A204.1 (cell line): ENCODE results near the gene TMEM61.

ENCODE experiments used
- FAIRE-seq: peaks from 2 replicates; lab custom pipeline; 2012; peaks lifted over from hg19 to GRCh38; lab: Jason Lieb, UNC

Gene TMEM61

DNA sequence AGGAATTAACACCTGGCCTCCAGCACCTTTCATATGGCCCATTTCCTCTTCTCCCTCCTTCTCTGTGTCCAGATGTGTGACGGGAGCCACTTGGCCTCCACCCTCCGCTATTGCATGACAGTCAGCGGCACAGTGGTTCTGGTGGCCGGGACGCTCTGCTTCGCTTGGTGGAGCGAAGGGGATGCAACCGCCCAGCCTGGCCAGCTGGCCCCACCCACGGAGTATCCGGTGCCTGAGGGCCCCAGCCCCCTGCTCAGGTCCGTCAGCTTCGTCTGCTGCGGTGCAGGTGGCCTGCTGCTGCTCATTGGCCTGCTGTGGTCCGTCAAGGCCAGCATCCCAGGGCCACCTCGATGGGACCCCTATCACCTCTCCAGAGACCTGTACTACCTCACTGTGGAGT is 5.6 kb downstream of the TMEM61 start:
- FAIRE-seq, result no peak

DNA sequence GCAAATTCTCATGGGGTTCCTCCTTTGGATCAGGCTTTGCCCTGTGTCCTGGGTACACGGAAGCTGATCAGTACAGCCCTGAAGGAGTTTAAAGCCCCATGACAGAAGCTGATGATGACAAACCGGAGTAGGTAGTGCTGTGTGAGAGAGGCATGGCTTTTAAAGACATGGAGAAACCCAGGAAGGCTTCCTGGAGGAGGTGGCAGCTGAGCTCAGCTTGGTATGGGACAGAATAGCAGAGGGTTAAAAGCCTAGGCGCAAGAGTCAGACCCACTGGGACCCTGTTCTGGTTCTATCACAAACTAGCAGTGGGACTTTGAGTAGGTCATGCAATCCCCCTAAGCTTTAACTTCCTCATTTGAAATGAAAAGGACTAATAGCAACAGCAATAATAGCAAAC is 6.1 kb downstream of the TMEM61 start:
- no peak for FAIRE-seq

DNA sequence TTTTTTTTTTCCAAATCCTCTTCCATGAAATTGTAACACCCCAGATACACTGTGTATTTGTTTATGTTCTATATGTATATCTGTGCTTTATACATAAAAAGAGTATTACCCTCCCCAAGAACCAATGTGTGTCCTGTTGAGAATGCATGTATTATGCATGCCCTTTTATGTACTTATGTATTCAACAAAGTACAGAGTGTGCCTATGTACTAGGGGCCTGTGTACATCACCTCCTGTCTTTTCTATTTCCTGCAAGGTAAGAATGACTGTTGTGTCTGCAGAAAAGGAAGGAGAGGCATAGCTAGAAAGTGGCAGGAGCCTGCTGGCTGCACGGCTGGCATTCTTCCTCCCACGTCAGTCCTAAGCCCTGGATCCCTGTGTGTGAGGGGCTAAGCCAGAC is 7.0 kb downstream of the TMEM61 start:
- FAIRE-seq, result no peak

DNA sequence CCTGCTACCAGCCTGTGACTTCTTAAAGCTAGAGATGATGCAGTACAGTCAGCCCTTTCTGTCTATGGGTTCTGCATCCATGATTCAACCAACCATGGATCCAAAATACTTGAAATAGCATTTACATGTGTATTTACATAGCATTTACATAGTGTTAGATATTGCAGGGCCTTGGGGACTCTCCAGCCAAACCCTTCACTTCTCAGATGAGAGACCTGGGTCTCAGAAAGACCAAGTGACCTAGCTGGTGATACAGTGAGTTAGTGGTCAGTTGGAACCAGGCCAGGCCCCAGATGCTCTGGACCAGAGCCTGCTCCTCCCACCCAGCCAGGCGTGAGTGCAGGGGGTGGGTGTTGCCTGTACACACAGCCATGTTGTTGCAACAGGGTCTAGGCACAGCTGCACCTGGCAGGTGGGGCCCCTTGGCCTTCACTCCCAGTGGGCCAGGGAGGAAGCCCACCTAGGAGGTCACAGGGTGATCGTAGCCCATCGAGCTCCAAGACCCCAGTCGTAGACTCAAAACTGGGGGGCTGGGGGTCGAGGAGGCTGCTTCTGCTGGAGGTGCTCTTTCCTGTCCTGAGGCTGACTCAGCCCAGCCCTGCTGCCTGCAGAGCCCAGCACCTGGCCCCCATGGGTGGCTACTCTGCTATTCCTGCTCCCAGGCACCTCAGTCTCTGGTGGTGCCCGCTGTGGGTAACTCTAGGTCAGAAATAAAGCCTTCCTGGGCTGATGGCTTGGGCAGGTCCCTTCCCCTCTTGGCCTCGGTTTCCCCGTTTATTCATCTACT is 7.7 kb downstream of the TMEM61 start:
- no peak for FAIRE-seq

DNA sequence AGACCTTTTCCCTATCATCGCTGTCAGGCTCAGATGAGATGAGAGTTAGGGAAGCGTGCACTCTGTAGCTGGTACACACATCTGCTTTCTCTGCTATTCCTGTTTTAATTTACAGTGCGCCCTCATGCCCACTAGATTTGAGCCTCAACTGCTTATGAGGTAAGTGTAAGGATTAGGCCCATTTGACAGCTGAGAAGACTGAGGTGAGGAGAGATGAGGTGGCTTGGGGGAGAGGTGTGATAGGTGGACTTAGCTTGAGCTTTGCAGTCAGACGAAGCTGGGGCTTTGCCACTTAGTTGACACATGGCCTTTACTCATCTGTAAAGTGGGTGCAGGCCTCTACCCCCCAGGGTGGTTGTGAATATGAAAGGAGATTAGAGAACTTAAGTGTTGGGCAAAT is 8.5 kb downstream of the TMEM61 start:
- no peak for FAIRE-seq

DNA sequence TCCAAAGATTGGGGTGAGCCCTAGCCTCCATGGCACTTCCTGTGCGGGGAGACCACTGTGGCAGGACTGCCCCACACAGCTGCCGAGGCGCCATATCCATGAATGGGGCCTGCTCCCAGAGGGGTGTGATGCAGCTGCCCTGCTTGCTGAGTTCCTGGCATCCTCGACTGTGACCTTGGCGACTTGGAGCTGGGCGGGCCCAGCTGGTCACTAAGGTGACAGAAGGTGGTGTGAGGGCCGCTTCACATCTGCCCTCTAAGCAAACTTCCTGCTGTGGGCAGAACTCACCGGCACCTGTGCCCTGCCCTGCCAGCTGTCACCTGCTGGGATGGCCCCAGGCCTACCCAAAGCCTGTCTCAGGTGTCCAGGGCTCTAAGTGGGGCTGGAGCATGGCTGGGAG is 9.0 kb downstream of the TMEM61 start:
- no peak for FAIRE-seq

DNA sequence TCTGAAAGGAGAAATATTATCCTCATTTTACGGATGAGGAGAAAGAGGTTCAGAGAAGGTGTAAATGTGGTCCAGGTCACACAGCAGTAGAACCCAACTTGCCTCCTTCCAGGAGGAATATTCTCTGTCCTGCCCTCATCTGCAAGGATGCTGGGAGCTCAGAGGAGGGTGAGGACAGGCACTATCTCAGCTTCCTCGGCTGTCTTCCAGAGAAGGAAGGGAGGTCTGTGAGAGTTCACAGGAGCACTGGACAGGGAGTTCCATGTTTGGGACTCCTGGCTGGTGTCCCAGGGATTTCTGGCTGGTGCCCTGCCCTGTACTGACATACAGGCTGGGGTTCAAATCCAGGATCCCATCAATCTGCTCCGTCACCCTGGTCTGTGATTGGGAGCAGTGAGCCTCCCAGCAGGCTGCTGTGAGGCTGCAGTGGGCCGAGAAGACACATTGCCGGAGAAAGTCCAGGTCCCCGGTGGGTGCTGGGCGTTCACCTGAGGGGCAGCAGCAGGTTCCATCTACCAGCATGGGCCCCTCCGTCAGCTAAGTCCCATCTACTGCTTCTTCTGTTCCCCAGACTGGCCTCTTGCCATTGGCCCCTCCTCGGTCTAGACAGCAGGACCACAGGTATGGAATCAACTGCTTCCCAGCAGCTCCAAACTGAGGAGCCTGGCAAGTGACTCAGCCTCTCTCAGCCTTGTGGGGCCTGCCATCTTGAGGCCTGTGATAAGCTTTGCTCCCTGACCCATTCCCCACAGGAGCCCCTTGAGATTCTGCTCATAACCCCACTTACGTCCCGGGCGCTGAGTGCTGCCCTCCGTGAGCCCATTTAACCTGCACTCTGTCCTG is 9.8 kb downstream of the TMEM61 start:
- no peak for FAIRE-seq

DNA sequence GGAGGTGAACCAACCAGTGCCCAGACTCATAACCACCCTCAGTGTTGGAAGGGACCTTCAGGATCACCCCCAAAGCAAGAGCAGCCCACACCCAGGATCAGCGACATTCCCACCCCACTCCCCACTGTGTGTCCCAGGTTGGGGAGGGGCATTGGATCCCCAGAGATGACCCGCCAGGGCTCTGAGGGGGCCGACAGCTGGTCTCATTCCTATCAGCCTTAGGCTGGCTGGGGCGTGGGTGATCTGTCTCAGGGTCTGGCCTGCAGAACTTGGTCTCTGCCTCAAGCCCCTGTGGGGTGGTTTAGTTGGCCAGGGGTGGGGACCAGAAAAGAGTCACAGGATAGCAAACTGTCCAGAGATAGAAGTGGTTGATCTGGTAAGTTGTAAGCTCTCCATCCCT is 10.5 kb downstream of the TMEM61 start:
- FAIRE-seq, result no peak

DNA sequence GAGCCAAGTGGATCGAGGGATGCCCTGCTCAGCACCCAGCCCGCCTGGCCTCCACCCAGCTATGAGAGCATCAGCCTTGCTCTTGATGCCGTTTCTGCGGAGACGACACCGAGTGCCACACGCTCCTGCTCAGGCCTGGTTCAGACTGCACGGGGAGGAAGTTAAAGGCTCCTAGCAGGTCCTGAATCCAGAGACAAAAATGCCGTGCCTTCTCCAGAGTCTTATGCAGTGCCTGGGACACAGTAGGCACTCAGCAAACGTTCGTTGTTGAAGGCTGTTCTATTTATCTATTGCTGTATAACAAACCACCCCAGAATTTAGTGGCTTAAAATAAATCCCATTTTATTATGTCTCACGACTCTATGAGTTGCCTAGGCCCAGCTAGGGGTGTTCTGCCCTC is 11.5 kb downstream of the TMEM61 start:
- no peak for FAIRE-seq

DNA sequence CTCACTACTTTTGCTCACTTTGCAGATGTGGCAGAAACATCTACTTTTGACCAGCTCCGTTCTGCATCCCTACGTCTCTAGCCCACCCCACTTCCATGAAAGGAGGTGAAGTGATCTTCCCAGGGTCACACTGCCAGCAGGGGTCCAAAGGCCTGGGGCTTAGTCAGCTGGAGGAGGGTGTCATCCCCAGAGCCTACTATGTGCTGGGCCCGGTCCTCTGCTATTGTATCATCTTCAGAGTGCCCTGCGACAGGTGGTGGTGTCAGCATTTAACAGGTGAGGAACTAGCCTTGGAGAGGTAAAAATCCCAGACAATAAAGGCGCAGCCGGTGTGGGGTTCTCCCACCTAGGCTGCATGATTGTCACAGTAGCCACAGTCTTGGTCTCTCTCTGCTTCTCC is 12.7 kb downstream of the TMEM61 start:
- no peak for FAIRE-seq

DNA sequence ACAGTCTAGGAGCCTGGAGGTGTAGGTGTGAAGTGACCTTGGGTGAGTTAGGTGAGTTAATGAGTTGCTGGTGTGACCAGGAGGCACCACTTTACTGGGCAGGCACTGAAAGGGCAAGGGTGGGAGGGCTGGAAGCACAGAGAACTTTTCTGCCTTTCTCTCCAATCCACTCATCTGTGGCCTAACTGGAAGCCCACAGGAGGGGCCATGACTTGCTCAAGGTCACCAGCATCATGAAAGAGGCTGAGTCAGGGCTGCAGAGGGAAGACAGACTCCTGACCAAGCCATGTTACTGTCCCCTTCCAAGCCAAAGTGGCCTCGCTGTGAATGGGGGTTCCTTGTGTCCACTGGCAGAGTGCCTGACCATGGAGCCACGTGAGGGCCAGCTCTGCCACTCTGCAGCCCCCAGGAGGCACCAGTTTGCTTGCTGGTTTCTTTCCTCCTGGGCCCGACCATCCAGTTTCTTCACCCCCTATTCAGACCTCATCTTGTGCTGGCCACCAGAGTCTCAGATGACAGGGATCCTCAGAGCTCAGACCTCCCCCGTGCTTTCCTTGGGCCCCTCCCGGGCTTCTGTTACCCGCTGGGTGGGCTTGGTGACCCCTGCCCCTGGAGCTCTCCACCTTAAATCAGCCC is 14.0 kb downstream of the TMEM61 start:
- no peak for FAIRE-seq

DNA sequence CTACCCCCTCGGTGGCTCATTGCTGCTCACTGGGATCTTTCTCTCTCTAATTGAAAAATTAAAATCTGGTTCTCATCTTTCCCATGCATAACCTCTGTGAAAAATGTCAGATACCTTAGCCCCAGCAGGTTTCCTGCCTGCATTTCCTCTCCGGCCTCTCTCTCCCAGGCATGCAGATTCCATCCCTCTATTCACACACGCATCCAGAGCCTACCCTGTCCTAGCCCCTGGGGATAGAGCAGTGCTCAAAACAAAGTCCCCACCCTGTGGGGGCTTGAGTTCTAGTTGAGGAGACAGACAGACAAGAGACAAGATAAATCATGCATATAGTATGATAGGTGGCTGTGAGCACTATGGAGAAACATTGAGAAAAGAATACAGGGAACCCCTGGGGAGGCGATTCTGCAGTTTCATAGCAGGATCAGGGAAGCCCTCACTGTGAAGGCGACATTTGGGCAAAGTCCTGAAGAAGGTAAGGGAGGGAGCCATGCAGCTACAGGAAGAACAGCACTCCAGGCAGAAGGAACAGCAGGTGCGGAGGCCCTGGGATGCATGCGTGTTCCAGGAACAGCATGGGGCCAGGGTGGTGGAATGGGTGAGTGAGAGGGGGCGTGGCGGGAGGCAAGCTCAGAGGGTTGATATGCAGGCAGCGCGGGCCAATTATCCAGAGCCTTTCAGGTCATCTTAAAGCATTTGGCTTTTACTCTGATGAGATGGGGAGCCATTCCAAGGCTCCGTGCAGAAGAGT is 14.8 kb downstream of the TMEM61 start:
- no peak for FAIRE-seq

DNA sequence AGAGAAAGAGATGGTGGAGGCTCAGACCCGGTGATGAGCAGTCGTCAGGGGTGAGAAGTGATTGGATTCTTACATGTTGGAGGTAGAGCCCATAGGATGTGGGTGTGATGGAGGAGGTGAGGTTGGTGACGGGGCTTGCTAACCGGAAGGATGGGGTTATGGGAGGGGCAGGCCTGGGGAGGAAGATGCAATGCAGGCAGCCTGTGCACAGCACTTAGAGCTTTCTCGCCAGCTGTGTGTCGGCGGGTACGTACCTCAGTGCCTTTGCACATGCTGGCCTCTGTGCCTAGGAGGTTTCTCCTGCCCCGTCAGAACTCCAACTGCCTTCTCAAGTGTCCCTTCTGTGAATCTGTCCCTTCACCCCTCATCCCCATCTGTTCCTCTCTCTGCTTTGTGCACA is 15.4 kb downstream of the TMEM61 start:
- no peak for FAIRE-seq

DNA sequence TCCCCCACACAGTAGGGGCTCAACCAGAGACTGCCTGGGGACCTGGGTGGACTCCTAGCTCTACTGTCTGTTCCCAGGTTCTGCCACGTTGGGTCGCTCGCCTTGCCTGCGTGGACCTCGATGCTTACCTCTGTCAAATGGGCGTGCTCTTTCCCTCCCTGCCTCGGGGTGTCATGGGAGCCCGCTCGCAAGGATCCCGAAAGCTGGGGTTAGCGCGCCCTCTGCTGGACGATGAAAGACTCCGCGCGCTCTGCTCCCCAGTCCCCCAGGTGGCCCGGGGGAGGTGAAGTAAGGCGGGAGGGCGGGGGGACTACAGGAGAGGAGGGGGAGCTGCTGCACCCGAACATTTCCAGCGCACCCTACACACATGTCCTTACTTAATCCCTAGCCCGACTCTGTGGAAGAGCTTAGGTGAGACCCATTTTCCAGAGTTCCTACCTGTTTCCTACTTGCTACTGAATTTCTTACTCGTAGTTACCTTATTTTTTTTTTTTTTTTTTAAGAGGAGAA is 16.0 kb downstream of the TMEM61 start:
- no peak for FAIRE-seq

DNA sequence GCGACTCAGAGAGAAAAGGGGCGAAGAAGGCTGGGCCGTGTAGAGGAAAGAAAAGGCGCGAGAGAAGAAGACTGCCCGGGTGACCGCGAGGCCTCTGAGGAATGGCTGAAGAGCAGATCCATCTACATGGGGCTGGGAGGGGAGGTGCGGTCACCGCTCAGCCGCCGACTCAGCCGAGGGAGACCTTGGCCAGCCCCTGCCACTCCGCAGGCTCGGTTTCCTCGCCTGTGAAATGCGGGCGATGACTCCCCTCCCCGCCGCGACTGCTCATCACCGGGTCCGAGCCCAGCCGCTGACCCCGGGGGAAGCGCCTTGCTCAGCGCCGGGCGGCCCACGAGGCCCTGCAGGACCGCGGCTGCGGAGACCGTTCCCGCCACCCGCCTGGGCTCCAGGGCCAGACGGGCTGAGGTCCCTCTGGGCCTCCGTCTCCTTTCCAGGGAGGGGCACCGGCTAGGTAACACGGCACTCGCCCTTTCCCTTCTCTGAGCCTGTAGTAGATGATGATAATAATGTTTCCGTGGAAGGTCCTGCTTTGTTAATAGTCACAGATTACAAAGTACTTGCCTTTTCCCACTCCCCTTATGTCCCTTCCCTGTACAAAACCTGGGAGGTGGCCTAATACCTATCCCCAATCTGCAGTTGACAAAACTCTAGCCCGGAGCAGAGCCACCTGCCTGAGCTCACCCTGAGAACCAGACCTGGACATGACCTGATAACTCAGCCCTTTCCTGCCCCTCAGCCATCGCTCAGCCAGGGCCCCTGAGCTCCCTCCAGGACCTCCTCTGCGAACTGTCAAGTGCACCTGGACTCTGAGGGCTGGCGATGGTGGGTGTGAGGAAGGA is 16.7 kb downstream of the TMEM61 start:
- FAIRE-seq, result no peak

DNA sequence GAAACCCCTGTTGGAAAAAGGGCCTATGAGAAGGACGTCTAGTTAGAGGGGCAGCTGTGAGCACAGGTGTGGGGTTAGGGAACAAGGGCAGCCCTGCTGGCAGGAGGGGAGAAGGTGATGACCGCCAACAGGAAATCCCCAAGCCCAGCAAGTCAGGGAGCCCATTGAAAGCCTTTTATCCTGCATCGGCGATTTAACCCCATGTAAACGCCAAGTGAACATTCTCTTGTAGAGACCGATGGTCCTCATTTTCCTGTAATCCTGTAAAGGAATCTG is 17.2 kb downstream of the TMEM61 start:
- no peak for FAIRE-seq

DNA sequence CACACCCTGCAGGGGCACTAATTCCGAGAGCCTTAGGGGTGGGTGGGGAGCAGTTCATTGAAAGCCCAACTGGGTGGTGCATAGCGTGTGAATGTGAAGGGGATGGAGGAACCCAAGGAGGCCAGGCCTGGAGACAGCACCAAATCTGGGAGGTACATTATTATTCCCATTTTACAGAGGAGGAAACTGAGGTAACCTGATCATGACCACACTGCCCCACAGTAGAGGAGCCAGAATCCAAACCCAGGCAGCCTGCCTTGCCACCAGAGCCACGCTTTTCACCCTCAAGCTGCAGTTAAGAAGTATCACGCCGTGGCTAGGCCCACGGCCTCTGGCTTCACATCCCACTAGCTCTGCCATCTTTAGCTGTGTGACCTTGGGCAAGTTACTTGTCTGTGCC is 17.7 kb downstream of the TMEM61 start:
- FAIRE-seq, result no peak

DNA sequence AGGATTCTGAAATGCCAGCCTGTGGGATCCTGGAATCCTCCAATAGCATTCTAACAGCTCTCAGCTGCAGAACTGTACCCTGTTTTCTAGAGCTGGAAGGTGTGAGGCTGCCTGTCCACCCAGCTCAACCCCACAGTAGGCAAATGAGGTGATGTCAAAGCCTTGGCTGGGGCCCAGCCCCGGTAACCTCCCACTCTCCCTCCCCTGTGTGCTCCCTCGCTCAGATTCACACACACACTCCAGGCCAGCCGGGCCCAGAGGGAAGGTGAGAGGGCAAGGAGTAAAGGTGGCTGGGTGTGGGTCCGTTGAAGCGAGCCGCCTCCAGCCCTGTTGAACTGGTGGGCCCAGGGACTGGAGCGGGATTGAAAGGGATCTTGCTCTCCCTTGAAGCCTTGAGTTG is 18.2 kb downstream of the TMEM61 start, which contains the start of gene BSND:
Gene BSND (plus strand): TSS at position 257 of the 400 bp plus-strand sequence. CDS start 254 bp downstream, outside the sequence.
- FAIRE-seq, result no peak

DNA sequence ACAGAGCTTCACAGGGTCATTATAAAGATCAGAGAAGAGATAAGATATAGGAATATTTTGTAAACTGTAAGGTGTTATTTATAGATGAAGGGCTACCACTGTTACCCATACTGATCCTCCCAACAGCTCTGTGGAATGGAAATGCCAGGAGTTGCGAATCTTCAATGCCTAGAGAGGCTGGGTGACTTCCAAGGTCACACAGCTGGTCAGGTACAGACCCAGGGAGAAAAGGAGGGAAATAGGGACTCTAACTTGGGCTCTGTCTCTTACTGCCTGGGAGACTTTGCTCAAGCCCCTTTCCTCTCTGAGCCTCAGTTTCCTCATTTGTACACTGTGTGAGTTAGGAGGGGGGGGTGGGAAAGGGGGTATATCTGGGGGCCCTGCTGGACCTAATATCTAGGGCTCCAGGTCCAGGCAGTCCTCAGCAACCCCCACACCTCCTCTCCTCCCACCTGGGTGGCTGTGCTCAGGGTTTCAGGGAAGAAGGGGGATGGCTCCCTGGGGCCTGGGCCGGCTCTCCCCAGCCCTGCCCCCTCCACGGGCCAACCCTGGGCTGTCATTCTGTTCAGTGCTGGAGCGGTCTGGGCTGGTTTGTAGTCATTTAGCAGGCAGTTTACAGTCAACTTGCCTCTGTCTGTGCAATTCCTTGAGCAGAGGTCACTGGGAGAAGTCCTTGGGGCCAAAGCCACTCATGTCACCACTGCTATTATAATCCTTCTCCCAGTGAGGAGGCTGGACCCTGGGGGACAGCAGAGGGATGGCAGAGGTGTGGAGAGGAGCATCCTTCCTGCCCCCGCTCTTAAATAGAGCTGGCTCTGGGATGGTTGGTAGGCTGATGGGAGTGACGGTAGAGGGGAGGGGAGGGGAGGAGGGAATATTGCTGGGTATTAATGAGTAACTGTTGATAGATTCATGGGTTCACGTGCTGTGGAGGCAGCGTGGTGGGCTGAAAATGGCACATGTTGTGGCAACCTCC is 20.0 kb downstream of the TMEM61 start:
- no peak for FAIRE-seq

DNA sequence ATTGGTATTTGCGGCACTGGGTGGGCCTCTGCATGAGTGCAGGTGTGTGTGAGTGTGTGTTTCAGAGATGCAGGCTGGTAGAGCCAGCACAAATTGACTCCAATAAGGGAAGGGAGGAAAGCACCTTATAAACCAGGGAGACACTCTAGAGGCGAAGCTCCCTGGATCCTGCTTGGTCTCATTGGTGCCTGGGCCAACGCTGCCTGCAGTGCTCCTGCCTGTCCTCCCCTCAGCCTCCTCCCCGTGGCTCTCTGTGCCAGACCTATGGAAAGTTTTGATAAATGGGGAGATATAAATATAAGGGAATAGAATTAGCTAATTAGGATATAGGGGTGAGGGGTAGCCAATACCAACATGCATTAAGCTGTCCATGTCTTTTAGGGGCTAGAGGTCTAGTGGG is 20.9 kb downstream of the TMEM61 start:
- FAIRE-seq, result no peak
